GM23338 (cell line): Measurements from ENCODE around the gene TEN1. TPM values are rescaled to one million over a fixed set of nuclear protein-coding genes. Genes with fewer than 3 reads are reported as not detected.

Experiments
- ATAC-seq: fragments of 200-7000 bp; cut with Tn5 transposase; 3 replicates; pipeline ENCODE4 v1.9.1; 2020
- DNase-seq: peaks from one replicate; pipeline ENCODE4 v3.0.0-alpha.2; 2015; ENCODE audit warnings: low spot score
- H2AFZ ChIP-seq: fragments of 200-600 bp; sonication (generic); 2 replicates; pipeline ENCODE4 v1.8.0; 2016; ENCODE audit warnings: antibody characterized with exemption, mild to moderate bottlenecking, moderate library complexity
- H3F3A ChIP-seq: fragments of 200-600 bp; sonication (generic); replicated peaks from 2 replicates; pipeline ENCODE4 v1.8.0; 2017; ENCODE audit warnings: antibody characterized with exemption, mixed run types, low read depth
- H3K27ac ChIP-seq: fragments of 200-600 bp; sonication (generic); 2 replicates; pipeline ENCODE4 v1.6.1; 2016; ENCODE audit warnings: low read depth
- H3K27me3 ChIP-seq: fragments of 200-600 bp; sonication (generic); 2 replicates; pipeline ENCODE4 v1.8.0; 2016; ENCODE audit warnings: mild to moderate bottlenecking, mixed run types, moderate library complexity; ENCODE audit not compliant: insufficient read depth
- H3K36me3 ChIP-seq: fragments of 200-600 bp; sonication (generic); 2 replicates; pipeline ENCODE4 v1.8.0; 2016; ENCODE audit warnings: mild to moderate bottlenecking; ENCODE audit not compliant: insufficient read depth
- H3K4me1 ChIP-seq: fragments of 200-600 bp; sonication (generic); 2 replicates; pipeline ENCODE4 v1.8.0; 2016; ENCODE audit warnings: mild to moderate bottlenecking, moderate library complexity; ENCODE audit not compliant: insufficient read depth
- H3K4me2 ChIP-seq: fragments of 200-600 bp; sonication (generic); 2 replicates; pipeline ENCODE4 v1.7.1; 2017; ENCODE audit warnings: mixed run types
- H3K4me3 ChIP-seq: fragments of 200-600 bp; sonication (generic); 2 replicates; pipeline ENCODE4 v1.6.1; 2016; ENCODE audit warnings: mixed run types
- H3K79me2 ChIP-seq: fragments of 200-600 bp; sonication (generic); replicated peaks from 2 replicates; pipeline ENCODE4 v1.8.0; 2017; ENCODE audit warnings: mild to moderate bottlenecking; ENCODE audit not compliant: insufficient read depth
- H3K9me2 ChIP-seq: fragments of 200-600 bp; sonication (generic); 2 replicates; pipeline ENCODE4 v1.8.0; 2017; ENCODE audit not compliant: insufficient read depth
- H4K20me1 ChIP-seq: fragments of 200-600 bp; sonication (generic); replicated peaks from 2 replicates; pipeline ENCODE4 v1.8.0; 2017; ENCODE audit warnings: mild to moderate bottlenecking; ENCODE audit not compliant: insufficient read depth
- H3K27ac Mint-ChIP-seq: 2 replicates; pipeline ENCODE4 v1.8.0; 2020; ENCODE audit warnings: inconsistent platforms, mild to moderate bottlenecking, moderate library complexity, mixed read lengths
- H3K27me3 Mint-ChIP-seq: 3 replicates; pipeline ENCODE4 v1.8.0; 2022; ENCODE audit warnings: low read depth, mild to moderate bottlenecking, moderate library complexity, mixed read lengths, inconsistent platforms; ENCODE audit not compliant: insufficient read depth, poor library complexity
- H3K36me3 Mint-ChIP-seq: 3 replicates; pipeline ENCODE4 v1.8.0; 2021; ENCODE audit warnings: low read depth, mild to moderate bottlenecking, inconsistent platforms, moderate library complexity, mixed read lengths
- H3K4me1 Mint-ChIP-seq: 3 replicates; pipeline ENCODE4 v1.8.0; 2020; ENCODE audit warnings: mild to moderate bottlenecking, inconsistent platforms, mixed read lengths
- H3K4me3 Mint-ChIP-seq: 3 replicates; pipeline ENCODE4 v1.8.0; 2021; ENCODE audit warnings: moderate library complexity, mild to moderate bottlenecking, inconsistent platforms, mixed read lengths
- H3K9me3 Mint-ChIP-seq: 3 replicates; pipeline ENCODE4 v1.8.0; 2020; ENCODE audit warnings: moderate library complexity, mild to moderate bottlenecking, inconsistent platforms, mixed read lengths
- CREB1 ChIP-seq: fragments of 250-450 bp; sonication (Bioruptor Pico); IDR thresholded peaks from 2 replicates; pipeline ENCODE4 v1.5.0; 2020; ENCODE audit warnings: low read depth, mild to moderate bottlenecking, moderate library complexity
- CTCF ChIP-seq, 2 experiments: fragments of 200-600 bp in 1 of 2; sonication (generic) in 1 of 2; conservative IDR thresholded peaks; 2 replicates each; pipeline versions ENCODE4 v1.5.1 to v1.6.1; 2016 to 2017; ENCODE audit warnings: antibody characterized with exemption in 2 of 2, low read depth in 2 of 2, mild to moderate bottlenecking in 2 of 2, moderate library complexity in 1 of 2
- ETS1 ChIP-seq: IDR thresholded peaks from 2 replicates; pipeline ENCODE4 v1.6.1; 2016; ENCODE audit warnings: antibody characterized with exemption
- EZH2 ChIP-seq: fragments of 200-600 bp; sonication (generic); IDR thresholded peaks from one replicate; pipeline ENCODE4 v1.8.0; 2017; ENCODE audit warnings: antibody characterized with exemption, mild to moderate bottlenecking, low read depth; ENCODE audit not compliant: unreplicated experiment
- EZH2phosphoT487 ChIP-seq: fragments of 200-600 bp; sonication (generic); IDR thresholded peaks from one replicate; pipeline ENCODE4 v1.8.1; 2018; ENCODE audit warnings: antibody characterized with exemption; ENCODE audit not compliant: unreplicated experiment
- JUNB ChIP-seq: IDR thresholded peaks from one replicate; pipeline ENCODE4 v1.6.1; 2016; ENCODE audit warnings: antibody characterized with exemption; ENCODE audit not compliant: unreplicated experiment
- NANOG ChIP-seq: IDR thresholded peaks from 2 replicates; pipeline ENCODE4 v1.6.1; 2016; ENCODE audit warnings: antibody characterized with exemption, borderline replicate concordance
- POLR2AphosphoS5 ChIP-seq: IDR thresholded peaks from 2 replicates; pipeline ENCODE4 v1.6.1; 2016; ENCODE audit warnings: antibody characterized with exemption, low read depth
- REST ChIP-seq: IDR thresholded peaks from one replicate; pipeline ENCODE4 v1.6.1; 2018; ENCODE audit warnings: antibody characterized with exemption; ENCODE audit not compliant: unreplicated experiment
- STAT1 ChIP-seq: IDR thresholded peaks from one replicate; pipeline ENCODE4 v1.6.1; 2016; ENCODE audit warnings: antibody characterized with exemption; ENCODE audit not compliant: unreplicated experiment
- ZNF114 ChIP-seq: fragments of 250-450 bp; sonication (Bioruptor Pico); IDR thresholded peaks from 2 replicates; pipeline ENCODE4 v1.5.0; 2020; ENCODE audit warnings: mild to moderate bottlenecking, moderate library complexity
- ZNF331 ChIP-seq: fragments of 250-450 bp; sonication (Bioruptor Pico); IDR thresholded peaks from 2 replicates; pipeline ENCODE4 v1.5.0; 2020; ENCODE audit warnings: low read depth, mild to moderate bottlenecking, moderate library complexity
- ZNF462 ChIP-seq: fragments of 250-450 bp; sonication (Bioruptor Pico); IDR thresholded peaks from 2 replicates; pipeline ENCODE4 v1.5.0; 2020; ENCODE audit warnings: mild to moderate bottlenecking, moderate library complexity
- long read RNA-seq: library from polyadenylated mRNA; unstranded; transcript quantifications from one replicate; pipeline ENCODE4 v2.0.0, GENCODE V29; 2020; ENCODE audit not compliant: unreplicated experiment
- polyA plus RNA-seq: library from polyadenylated mRNA; unstranded; fragments of >200 nt; fragmentation: Nextera tagmentation; extraction: Ambion mirVana; gene quantifications from 2 replicates; pipeline ENCODE4 v1.2.1, GENCODE V29; 2016
- total RNA-seq: library from RNA; depleted of rRNA; stranded (reverse); fragments of >200 nt; shearing (Covaris generic); gene quantifications from 2 replicates; pipeline ENCODE4 v1.2.3, GENCODE V29; 2014; rRNA removed

The TEN1 gene
- total RNA-seq (11.3 TPM in 2 replicates), polyA plus RNA-seq (13.2 and 14.1 TPM in 2 replicates)
- long read RNA-seq, transcript TEN1-201 (4 exons, 994 nt), result major isoform, 26 of 27 reads
- long read RNA-seq, partial matches to known transcripts, result 0 of 27 reads
- long read RNA-seq, other reads (novel, unspliced or antisense), result 0 of 27 reads

- Mint-ChIP-seq H3K4me1 (peaks cover 44% of the 10 kb centered on the region), H3K9me3 (no peaks in the 10 kb centered on the region), H3K27me3 (peaks cover 24% of the 10 kb centered on the region), H3K27ac (peak within 1 kb of the TSS; percentile 99), H3K4me3 (peak within 1 kb of the TSS; percentile 95), H3K36me3 (peaks cover 17% of the 10 kb centered on the region; the same call in 2 of the 3 replicates)
- H3K27me3 ChIP-seq, result no peaks in the 10 kb centered on the region
- no peaks in the 10 kb centered on the region for H3K9me2 ChIP-seq
- ATAC-seq, result peak; percentile 88
- no peak for TF ChIP-seq EZH2
- no peak for TF ChIP-seq ZNF114 (CRISPR knock-in tag)
- TF ChIP-seq CTCF (conservative IDR thresholded peaks at IDR 0.05; ENCODE audit: low read depth in 2 of 2), result peak in 1 of 2 experiments; percentile 15; a peak in 1 of 4 replicates
- no peak for TF ChIP-seq ZNF331
- no peak for TF ChIP-seq REST
- TF ChIP-seq ZNF462, result no peak
- TF ChIP-seq POLR2AphosphoS5, result peak; percentile 79
- no peak for TF ChIP-seq JUNB
- no peak for TF ChIP-seq EZH2phosphoT487
- TF ChIP-seq NANOG, result no peak
- TF ChIP-seq ETS1, result peak; percentile 51; the same call in 1 of the 2 replicates
- TF ChIP-seq CREB1 (CRISPR knock-in tag), result peak; percentile 50; the same call in 1 of the 2 replicates
- TF ChIP-seq STAT1, result no peak
- DNase-seq, result peak; percentile 98
- peak within 1 kb of the TSS; percentile 89 for H2AFZ ChIP-seq
- H3K4me1 ChIP-seq, result peaks cover 37% of the 10 kb centered on the region
- peak within 1 kb of the TSS; percentile 98 for H3K27ac ChIP-seq
- no peaks in the 10 kb centered on the region for H3K36me3 ChIP-seq
- H3K4me3 ChIP-seq, result peak within 1 kb of the TSS; percentile 81
- H3K79me2 ChIP-seq, result peaks cover 64% of the 10 kb centered on the region
- no peaks in the 10 kb centered on the region for H4K20me1 ChIP-seq
- H3F3A ChIP-seq, result peaks cover 20% of the 10 kb centered on the region
- H3K4me2 ChIP-seq, result peak within 1 kb of the TSS; percentile 82
These were observed at the start of gene TEN1, which contains the start of gene ACOX1 for GRCh38 chr17:75978938-75979704. Gene TEN1 (plus strand): TSS chr17:75979240. CDS start chr17:75986193, 6,953 bp downstream. Gene ACOX1 (minus strand): TSS chr17:75979166. CDS start chr17:75979073, 93 bp downstream.
